Astrocyte (in vitro differentiated cells and primary cell): Measurements from ENCODE around the gene CCDC40. TPM values are rescaled to one million over a fixed set of nuclear protein-coding genes. Genes with fewer than 3 reads are reported as not detected.

Source experiments
- DNase-seq: peaks from one replicate; pipeline ENCODE4 v3.0.0-alpha.2; 2010; ENCODE audit warnings: low read depth
- FAIRE-seq: peaks from 2 replicates; lab custom pipeline; 2011; peaks lifted over from hg19 to GRCh38; lab: Jason Lieb, UNC
- H2AFZ ChIP-seq: 2 replicates; pipeline ENCODE4 v1.6.0; 2012; ENCODE audit warnings: low read depth, low read length, inconsistent platforms
- H3K27ac ChIP-seq: 2 replicates; pipeline ENCODE4 v1.5.1; 2011; ENCODE audit warnings: low read depth, low read length, inconsistent platforms
- H3K27me3 ChIP-seq: 2 replicates; pipeline ENCODE4 v1.6.0; 2011; ENCODE audit warnings: low read length, inconsistent platforms; ENCODE audit not compliant: insufficient read depth
- H3K36me3 ChIP-seq: 2 replicates; pipeline ENCODE4 v1.5.1; 2011; ENCODE audit warnings: low read length, inconsistent platforms; ENCODE audit not compliant: insufficient read depth
- H3K4me1 ChIP-seq: 2 replicates; pipeline ENCODE4 v1.5.1; 2011; ENCODE audit warnings: low read length, inconsistent platforms; ENCODE audit not compliant: insufficient read depth
- H3K4me2 ChIP-seq: 2 replicates; pipeline ENCODE4 v1.6.0; 2012; ENCODE audit warnings: low read length, inconsistent platforms
- H3K4me3 ChIP-seq: 2 replicates; pipeline ENCODE4 v1.5.1; 2011; ENCODE audit warnings: low read depth, mild to moderate bottlenecking, low read length, inconsistent platforms; ENCODE audit not compliant: insufficient read depth
- H3K79me2 ChIP-seq: 2 replicates; pipeline ENCODE4 v1.6.0; 2012; ENCODE audit warnings: mild to moderate bottlenecking, low read length, inconsistent platforms; ENCODE audit not compliant: insufficient read depth
- H3K9ac ChIP-seq: 2 replicates; pipeline ENCODE4 v1.6.0; 2012; ENCODE audit warnings: mild to moderate bottlenecking, low read length, inconsistent platforms
- H3K9me3 ChIP-seq: 2 replicates; pipeline ENCODE4 v1.5.1; 2012; ENCODE audit warnings: low read depth, mild to moderate bottlenecking, low read length, inconsistent platforms; ENCODE audit not compliant: insufficient read depth
- H4K20me1 ChIP-seq: 2 replicates; pipeline ENCODE4 v1.6.0; 2012; ENCODE audit warnings: low read length, inconsistent platforms; ENCODE audit not compliant: insufficient read depth
- H3K27ac Mint-ChIP-seq: one replicate; pipeline ENCODE4 v1.8.0; 2021; ENCODE audit warnings: mild to moderate bottlenecking, mixed read lengths; ENCODE audit not compliant: unreplicated experiment
- H3K27me3 Mint-ChIP-seq: one replicate; pipeline ENCODE4 v1.8.0; 2021; ENCODE audit warnings: low read depth, mixed read lengths; ENCODE audit not compliant: unreplicated experiment
- H3K36me3 Mint-ChIP-seq: one replicate; pipeline ENCODE4 v1.8.0; 2021; ENCODE audit warnings: low read depth, mixed read lengths; ENCODE audit not compliant: unreplicated experiment
- H3K4me1 Mint-ChIP-seq: one replicate; pipeline ENCODE4 v1.8.0; 2021; ENCODE audit warnings: low read depth, mixed read lengths; ENCODE audit not compliant: unreplicated experiment
- H3K4me3 Mint-ChIP-seq: one replicate; pipeline ENCODE4 v1.8.0; 2021; ENCODE audit warnings: mild to moderate bottlenecking, moderate library complexity, mixed read lengths; ENCODE audit not compliant: unreplicated experiment
- H3K9me3 Mint-ChIP-seq: one replicate; pipeline ENCODE4 v1.8.0; 2021; ENCODE audit warnings: mild to moderate bottlenecking, mixed read lengths; ENCODE audit not compliant: unreplicated experiment
- CTCF ChIP-seq: IDR thresholded peaks from 2 replicates; pipeline ENCODE4 v1.5.1; 2011; ENCODE audit warnings: low read depth, mild to moderate bottlenecking, inconsistent platforms, low read length, moderate library complexity; ENCODE audit not compliant: insufficient read depth
- EZH2 ChIP-seq: IDR thresholded peaks from 2 replicates; pipeline ENCODE4 v1.6.1; 2012; ENCODE audit warnings: mild to moderate bottlenecking, low read length, inconsistent platforms; ENCODE audit not compliant: insufficient read depth
- total RNA-seq: library from RNA; stranded (reverse); gene quantifications from 2 replicates; pipeline ENCODE4 v1.2.1, GENCODE V29; 2021

Gene CCDC40
- total RNA-seq, 1 donor from 2014 or later = 7.0 TPM

GRCh38 chr17:80101946-80102663 lies 65.7 kb downstream of the CCDC40 start:
- Histone ChIP-seq H2AFZ (peak overlapping the region; percentile 83), H3K4me3 (peak overlapping the region; percentile 79), H3K36me3 (no peaks in the 10 kb centered on the region), H3K4me1 (peaks cover 18% of the 10 kb centered on the region), H3K79me2 (no peaks in the 10 kb centered on the region), H4K20me1 (peaks cover 8% of the 10 kb centered on the region), H3K27me3 (peaks cover 5% of the 10 kb centered on the region), H3K27ac (peak overlapping the region; percentile 49), H3K4me2 (peak overlapping the region; percentile 88), H3K9me3 (no peaks in the 10 kb centered on the region), H3K9ac (peak overlapping the region; percentile 85)
- Mint-ChIP-seq H3K4me3 (peak overlapping the region; percentile 93), H3K27ac (peak overlapping the region; percentile 89), H3K36me3 (no peaks in the 10 kb centered on the region), H3K9me3 (no peaks in the 10 kb centered on the region), H3K27me3 (peaks cover 5% of the 10 kb centered on the region), H3K4me1 (peaks cover 7% of the 10 kb centered on the region)
- FAIRE-seq = no peak
- no peak for TF ChIP-seq CTCF
- no peak for TF ChIP-seq EZH2
- no peak for DNase-seq

- no peaks in the 10 kb centered on the region for H3K9me3 ChIP-seq
- peaks cover 18% of the 10 kb centered on the region for H3K4me1 ChIP-seq
- H2AFZ ChIP-seq = no peak overlapping the region
- H4K20me1 ChIP-seq = peaks cover 8% of the 10 kb centered on the region
- no peak for TF ChIP-seq CTCF
- no peak for TF ChIP-seq EZH2
- no peak overlapping the region for H3K4me3 ChIP-seq
- DNase-seq (no peak), FAIRE-seq (no peak)
- H3K4me2 ChIP-seq = peak overlapping the region; percentile 88
- Mint-ChIP-seq H3K4me3 (peak overlapping the region; percentile 93), H3K4me1 (peaks cover 7% of the 10 kb centered on the region), H3K9me3 (no peaks in the 10 kb centered on the region), H3K36me3 (no peaks in the 10 kb centered on the region), H3K27ac (no peak overlapping the region), H3K27me3 (peaks cover 4% of the 10 kb centered on the region)
- H3K27ac ChIP-seq = no peak overlapping the region
- no peaks in the 10 kb centered on the region for H3K36me3 ChIP-seq
- H3K79me2 ChIP-seq = no peaks in the 10 kb centered on the region
- H3K9ac ChIP-seq = no peak overlapping the region
- H3K27me3 ChIP-seq = peaks cover 5% of the 10 kb centered on the region
Observed at GRCh38 chr17:80102664-80103448, 66.4 kb downstream of the CCDC40 start.
